C4-2B (cell line): ENCODE results near the gene CCDC82.

ENCODE experiments used
- CTCF ChIP-seq: fragments of 450-650 bp; conservative IDR thresholded peaks from 2 replicates; pipeline ENCODE4 v1.5.1; 2017; ENCODE audit warnings: mild to moderate bottlenecking
- ZFX ChIP-seq: fragments of 450-650 bp; IDR thresholded peaks from 2 replicates; pipeline ENCODE4 v1.6.1; 2017

- no peak for TF ChIP-seq CTCF
- no peak for TF ChIP-seq ZFX
Measured at GRCh38 chr11:96358321-96358720, 31.4 kb downstream of the CCDC82 start.
